GM12892 (cell line): Measurements from ENCODE around the gene TLCD5.

ENCODE experiments used
- POLR2A ChIP-seq: IDR thresholded peaks from 2 replicates; pipeline ENCODE4 v1.6.1; 2011; ENCODE audit warnings: low read depth, low read length, control low read depth
- POLR2AphosphoS5 ChIP-seq: IDR thresholded peaks from 2 replicates; pipeline ENCODE4 v1.6.1; 2011; ENCODE audit warnings: low read depth, low read length, control low read depth

- TF ChIP-seq POLR2A (no peak), POLR2AphosphoS5 (no peak)
Measured at GRCh38 chr11:120285256-120285655, 39.8 kb upstream of the TLCD5 start.
